Uterus (tissue), 2 donors: Measurements from ENCODE around the gene GALK2.

Experiments
- POLR2A ChIP-seq, 2 donors: fragments of 450-650 bp; IDR thresholded peaks; one replicate each; pipeline ENCODE4 v1.6.1; 2016; ENCODE audit warnings: antibody characterized with exemption in 2 of 2, mild to moderate bottlenecking in 1 of 2, moderate library complexity in 1 of 2
- TF ChIP-seq, protein P1 (sequence below), 4 experiments: fragments of 200-600 bp in 2 of 4; fragments of 450-650 bp in 2 of 4; sonication (generic) in 2 of 4; IDR thresholded peaks; one replicate each; pipeline ENCODE4 v1.5.1; 2016 to 2019; ENCODE audit warnings: antibody characterized with exemption in 4 of 4, mild to moderate bottlenecking in 2 of 4, moderate library complexity in 1 of 4

DNA sequence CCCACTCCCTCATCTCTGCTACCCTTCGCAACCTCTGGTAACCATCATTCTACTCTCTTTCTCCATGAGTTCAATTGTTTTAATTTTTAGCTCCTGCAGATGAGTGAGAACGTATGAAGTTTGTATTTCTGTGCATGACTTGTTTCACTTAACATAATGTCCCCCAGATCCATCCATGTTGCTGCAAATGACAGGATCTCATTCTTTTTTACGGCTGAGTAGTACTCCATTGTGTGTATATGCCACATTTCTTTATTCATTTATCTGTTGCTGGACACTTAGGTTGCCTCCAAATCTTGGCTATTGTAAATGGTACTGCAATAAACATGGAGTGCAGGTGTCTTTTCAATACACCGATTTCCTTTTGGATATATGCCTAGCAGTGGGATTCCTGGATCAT lies 12.1 kb downstream of the GALK2 start:
- TF ChIP-seq, protein P1, sequence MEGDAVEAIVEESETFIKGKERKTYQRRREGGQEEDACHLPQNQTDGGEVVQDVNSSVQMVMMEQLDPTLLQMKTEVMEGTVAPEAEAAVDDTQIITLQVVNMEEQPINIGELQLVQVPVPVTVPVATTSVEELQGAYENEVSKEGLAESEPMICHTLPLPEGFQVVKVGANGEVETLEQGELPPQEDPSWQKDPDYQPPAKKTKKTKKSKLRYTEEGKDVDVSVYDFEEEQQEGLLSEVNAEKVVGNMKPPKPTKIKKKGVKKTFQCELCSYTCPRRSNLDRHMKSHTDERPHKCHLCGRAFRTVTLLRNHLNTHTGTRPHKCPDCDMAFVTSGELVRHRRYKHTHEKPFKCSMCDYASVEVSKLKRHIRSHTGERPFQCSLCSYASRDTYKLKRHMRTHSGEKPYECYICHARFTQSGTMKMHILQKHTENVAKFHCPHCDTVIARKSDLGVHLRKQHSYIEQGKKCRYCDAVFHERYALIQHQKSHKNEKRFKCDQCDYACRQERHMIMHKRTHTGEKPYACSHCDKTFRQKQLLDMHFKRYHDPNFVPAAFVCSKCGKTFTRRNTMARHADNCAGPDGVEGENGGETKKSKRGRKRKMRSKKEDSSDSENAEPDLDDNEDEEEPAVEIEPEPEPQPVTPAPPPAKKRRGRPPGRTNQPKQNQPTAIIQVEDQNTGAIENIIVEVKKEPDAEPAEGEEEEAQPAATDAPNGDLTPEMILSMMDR (IDR thresholded peaks at IDR 0.05) = no peak
- no peak for TF ChIP-seq POLR2A (IDR thresholded peaks at IDR 0.05)
